K562 (cell line): ENCODE data around the gene IGFALS. TPM values are rescaled to one million over a fixed set of nuclear protein-coding genes. Genes with fewer than 3 reads are reported as not detected.

Source experiments
- ARNT ChIP-seq, 2 experiments: fragments of 450-650 bp; IDR thresholded peaks; 2 replicates each; pipeline ENCODE4 v1.6.1; 2016; ENCODE audit warnings: mild to moderate bottlenecking in 1 of 2
- ATF1 ChIP-seq, 2 experiments: fragments of 450-650 bp in 1 of 2; IDR thresholded peaks; 2 replicates each; pipeline ENCODE4 v1.6.1; 2016; ENCODE audit warnings: missing compliant biosample characterization in 1 of 2, missing genetic modification characterization in 1 of 2
- BACH1 ChIP-seq: fragments of 200-800 bp; sonication (Bioruptor generic); IDR thresholded peaks from 2 replicates; pipeline ENCODE4 v1.6.1; 2016; ENCODE audit warnings: missing genetic modification characterization, missing compliant biosample characterization
- ELF2 ChIP-seq: fragments of 250-450 bp; sonication (Bioruptor Pico); IDR thresholded peaks from 2 replicates; pipeline ENCODE4 v1.5.0; 2021; ENCODE audit warnings: mild to moderate bottlenecking
- ETV1 ChIP-seq: fragments of 450-650 bp; conservative IDR thresholded peaks from 2 replicates; pipeline ENCODE4 v1.6.1; 2016; ENCODE audit warnings: missing genetic modification characterization, control low read depth, low read depth, missing compliant biosample characterization
- GTF2E2 ChIP-seq: fragments of 200-800 bp; sonication (Bioruptor generic); IDR thresholded peaks from 2 replicates; pipeline ENCODE4 v1.6.1; 2016; ENCODE audit warnings: missing genetic modification characterization, missing compliant biosample characterization
- KDM4B ChIP-seq, 2 experiments: fragments of 450-650 bp in 1 of 2; sonication (generic) in 1 of 2; IDR thresholded peaks; 2 replicates each; pipeline ENCODE4 v1.6.1; 2016 to 2017; ENCODE audit warnings: borderline replicate concordance in 2 of 2, antibody characterized with exemption in 1 of 2, low read depth in 1 of 2, mild to moderate bottlenecking in 1 of 2
- PHTF2 ChIP-seq: fragments of 250-450 bp; sonication (Bioruptor Pico); IDR thresholded peaks from 2 replicates; pipeline ENCODE4 v1.5.0; 2021; ENCODE audit warnings: mild to moderate bottlenecking
- POLR2B ChIP-seq: fragments of 450-650 bp; IDR thresholded peaks from 2 replicates; pipeline ENCODE4 v1.6.1; 2018; ENCODE audit warnings: low read depth; ENCODE audit not compliant: partially characterized antibody
- SMC3 ChIP-seq: conservative IDR thresholded peaks from 2 replicates; pipeline ENCODE4 v1.6.1; 2011; ENCODE audit warnings: low read depth, low read length, improper control_type of control experiment; ENCODE audit not compliant: insufficient read depth
- STAG1 ChIP-seq: sonication (generic); formaldehyde crosslinking; IDR thresholded peaks from 2 replicates; pipeline ENCODE4 v1.5.0; 2020; ENCODE audit warnings: missing genetic modification reagents, borderline replicate concordance
- ZKSCAN8 ChIP-seq: fragments of 200-800 bp; sonication (Bioruptor generic); IDR thresholded peaks from 2 replicates; pipeline ENCODE4 v1.6.1; 2016; ENCODE audit warnings: missing genetic modification characterization, missing compliant biosample characterization
- ZNF232 ChIP-seq: sonication (generic); formaldehyde crosslinking; IDR thresholded peaks from 2 replicates; pipeline ENCODE4 v1.8.0; 2022; ENCODE audit warnings: mild to moderate bottlenecking, missing genetic modification reagents
- ZNF589 ChIP-seq: fragments of 200-800 bp; sonication (Bioruptor generic); IDR thresholded peaks from 2 replicates; pipeline ENCODE4 v1.6.1; 2016; ENCODE audit warnings: low read depth, missing genetic modification characterization, missing compliant biosample characterization
- polyA plus RNA-seq, 8 experiments: library from polyadenylated mRNA; depleted of rRNA in 4 of 8; stranded (reverse) in 5 of 8; unstranded in 3 of 8; fragments of >200 nt; fragmentation: Nextera tagmentation in 2 of 8; fragmentation: Illumina TruSeq in 1 of 8; extraction: Ambion mirVana in 2 of 8; extraction: Trizol in 1 of 8; gene quantifications; 2 replicates each; pipeline versions ENCODE4 v1.2.1 to v1.2.3, GENCODE V29; 2011 to 2014; ENCODE audit warnings: inconsistent platforms in 1 of 8, missing spikeins in 1 of 8
- total RNA-seq, 7 experiments: library from RNA; depleted of rRNA in 6 of 7; stranded (reverse); fragments of >200 nt in 6 of 7; fragmentation: Illumina TruSeq in 2 of 7; extraction: Trizol in 2 of 7; gene quantifications; 2 replicates each; pipeline versions ENCODE4 v1.2.1 to v1.2.3, GENCODE V29; 2011 to 2021; ENCODE audit warnings: low replicate concordance in 1 of 7
- TF ChIP-seq, protein P1 (sequence below): sonication (generic); formaldehyde crosslinking; IDR thresholded peaks from 2 replicates; pipeline ENCODE4 v1.8.0; 2022; ENCODE audit warnings: mild to moderate bottlenecking, missing genetic modification reagents
- TF ChIP-seq, protein P2 (sequence below), 3 experiments: IDR thresholded peaks in 2 of 3; conservative IDR thresholded peaks in 1 of 3; 2 replicates each; pipeline ENCODE4 v1.5.1; 2011 to 2012; ENCODE audit warnings: low read length in 3 of 3, mild to moderate bottlenecking in 3 of 3, control low read depth in 2 of 3, improper control_type of control experiment in 1 of 3, inconsistent platforms in 1 of 3, low read depth in 1 of 3, mixed read lengths in 1 of 3, moderate library complexity in 1 of 3; ENCODE audit not compliant: insufficient read depth in 2 of 3
- TF ChIP-seq, protein P3 (sequence below): sonication (generic); formaldehyde crosslinking; IDR thresholded peaks from 2 replicates; pipeline ENCODE4 v1.8.0; 2023; ENCODE audit warnings: mild to moderate bottlenecking, missing genetic modification reagents

Gene IGFALS
- total and polyA plus RNA-seq, 9 of the 15 experiments (the other 6 are each of a cell fraction or from before 2014, with no cell fraction given) = not detected

DNA sequence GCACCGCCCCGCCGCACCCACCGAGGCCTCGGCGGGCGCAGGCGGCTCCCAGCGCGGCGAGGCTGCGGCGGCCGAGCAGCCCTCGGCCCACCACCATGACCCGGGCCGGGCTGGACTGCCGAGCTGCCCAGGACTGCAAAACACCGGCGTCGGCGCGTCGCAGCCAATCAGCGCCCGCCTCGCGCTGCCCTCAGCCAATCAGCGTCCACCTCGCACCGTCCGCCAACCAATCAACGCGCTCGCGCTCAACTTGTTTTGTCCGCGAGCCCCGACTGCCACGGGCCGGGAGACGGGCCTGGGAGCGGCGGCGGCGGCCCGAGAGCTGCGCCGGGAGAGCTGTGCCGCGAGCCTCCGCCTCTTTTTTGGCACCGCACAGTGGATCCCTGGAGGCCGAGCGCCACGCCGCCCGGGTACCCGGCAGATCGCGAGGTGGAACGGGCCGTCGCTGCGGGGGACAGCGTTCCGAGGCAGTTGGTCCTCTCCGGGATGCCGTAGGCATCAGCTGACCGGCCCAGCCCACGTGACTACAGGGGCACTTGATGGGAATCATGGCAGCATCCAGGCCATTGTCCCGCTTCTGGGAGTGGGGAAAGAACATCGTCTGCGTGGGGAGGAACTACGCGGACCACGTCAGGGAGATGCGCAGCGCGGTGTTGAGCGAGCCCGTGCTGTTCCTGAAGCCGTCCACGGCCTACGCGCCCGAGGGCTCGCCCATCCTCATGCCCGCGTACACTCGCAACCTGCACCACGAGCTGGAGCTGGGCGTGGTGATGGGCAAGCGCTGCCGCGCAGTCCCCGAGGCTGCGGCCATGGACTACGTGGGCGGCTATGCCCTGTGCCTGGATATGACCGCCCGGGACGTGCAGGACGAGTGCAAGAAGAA, 33.4 kb upstream of the IGFALS start, which contains the start of the genes FAHD1 and HAGH (continued):
- TF ChIP-seq ATF1 (CRISPR knock-in tag; IDR thresholded peaks at IDR 0.05) (no peak; the same call in 1 of the 2 replicates), ATF1 (tag; IDR thresholded peaks at IDR 0.05) (peak; percentile 94), KDM4B (IDR thresholded peaks at IDR 0.05; ENCODE audit: borderline replicate concordance in 2 of 2, low read depth in 1 of 2) (peak in 1 of 2 experiments; percentile 87; a peak in 1 of 4 replicates), ETV1 (tag) (peak; percentile 29; the same call in 1 of the 2 replicates), ARNT (IDR thresholded peaks at IDR 0.05) (no peak), ZNF232 (CRISPR knock-in tag) (peak; percentile 84; the same call in 1 of the 2 replicates), ZKSCAN8 (no peak), STAG1 (CRISPR knock-in tag) (no peak), SMC3 (no peak), GTF2E2 (tag) (no peak), BACH1 (tag) (no peak), ZNF589 (peak; percentile 70), POLR2B (no peak), ELF2 (no peak), PHTF2 (CRISPR knock-in tag) (no peak)
- TF ChIP-seq, protein P1, sequence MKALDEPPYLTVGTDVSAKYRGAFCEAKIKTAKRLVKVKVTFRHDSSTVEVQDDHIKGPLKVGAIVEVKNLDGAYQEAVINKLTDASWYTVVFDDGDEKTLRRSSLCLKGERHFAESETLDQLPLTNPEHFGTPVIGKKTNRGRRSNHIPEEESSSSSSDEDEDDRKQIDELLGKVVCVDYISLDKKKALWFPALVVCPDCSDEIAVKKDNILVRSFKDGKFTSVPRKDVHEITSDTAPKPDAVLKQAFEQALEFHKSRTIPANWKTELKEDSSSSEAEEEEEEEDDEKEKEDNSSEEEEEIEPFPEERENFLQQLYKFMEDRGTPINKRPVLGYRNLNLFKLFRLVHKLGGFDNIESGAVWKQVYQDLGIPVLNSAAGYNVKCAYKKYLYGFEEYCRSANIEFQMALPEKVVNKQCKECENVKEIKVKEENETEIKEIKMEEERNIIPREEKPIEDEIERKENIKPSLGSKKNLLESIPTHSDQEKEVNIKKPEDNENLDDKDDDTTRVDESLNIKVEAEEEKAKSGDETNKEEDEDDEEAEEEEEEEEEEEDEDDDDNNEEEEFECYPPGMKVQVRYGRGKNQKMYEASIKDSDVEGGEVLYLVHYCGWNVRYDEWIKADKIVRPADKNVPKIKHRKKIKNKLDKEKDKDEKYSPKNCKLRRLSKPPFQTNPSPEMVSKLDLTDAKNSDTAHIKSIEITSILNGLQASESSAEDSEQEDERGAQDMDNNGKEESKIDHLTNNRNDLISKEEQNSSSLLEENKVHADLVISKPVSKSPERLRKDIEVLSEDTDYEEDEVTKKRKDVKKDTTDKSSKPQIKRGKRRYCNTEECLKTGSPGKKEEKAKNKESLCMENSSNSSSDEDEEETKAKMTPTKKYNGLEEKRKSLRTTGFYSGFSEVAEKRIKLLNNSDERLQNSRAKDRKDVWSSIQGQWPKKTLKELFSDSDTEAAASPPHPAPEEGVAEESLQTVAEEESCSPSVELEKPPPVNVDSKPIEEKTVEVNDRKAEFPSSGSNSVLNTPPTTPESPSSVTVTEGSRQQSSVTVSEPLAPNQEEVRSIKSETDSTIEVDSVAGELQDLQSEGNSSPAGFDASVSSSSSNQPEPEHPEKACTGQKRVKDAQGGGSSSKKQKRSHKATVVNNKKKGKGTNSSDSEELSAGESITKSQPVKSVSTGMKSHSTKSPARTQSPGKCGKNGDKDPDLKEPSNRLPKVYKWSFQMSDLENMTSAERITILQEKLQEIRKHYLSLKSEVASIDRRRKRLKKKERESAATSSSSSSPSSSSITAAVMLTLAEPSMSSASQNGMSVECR = peak; percentile 99
- TF ChIP-seq, protein P2, sequence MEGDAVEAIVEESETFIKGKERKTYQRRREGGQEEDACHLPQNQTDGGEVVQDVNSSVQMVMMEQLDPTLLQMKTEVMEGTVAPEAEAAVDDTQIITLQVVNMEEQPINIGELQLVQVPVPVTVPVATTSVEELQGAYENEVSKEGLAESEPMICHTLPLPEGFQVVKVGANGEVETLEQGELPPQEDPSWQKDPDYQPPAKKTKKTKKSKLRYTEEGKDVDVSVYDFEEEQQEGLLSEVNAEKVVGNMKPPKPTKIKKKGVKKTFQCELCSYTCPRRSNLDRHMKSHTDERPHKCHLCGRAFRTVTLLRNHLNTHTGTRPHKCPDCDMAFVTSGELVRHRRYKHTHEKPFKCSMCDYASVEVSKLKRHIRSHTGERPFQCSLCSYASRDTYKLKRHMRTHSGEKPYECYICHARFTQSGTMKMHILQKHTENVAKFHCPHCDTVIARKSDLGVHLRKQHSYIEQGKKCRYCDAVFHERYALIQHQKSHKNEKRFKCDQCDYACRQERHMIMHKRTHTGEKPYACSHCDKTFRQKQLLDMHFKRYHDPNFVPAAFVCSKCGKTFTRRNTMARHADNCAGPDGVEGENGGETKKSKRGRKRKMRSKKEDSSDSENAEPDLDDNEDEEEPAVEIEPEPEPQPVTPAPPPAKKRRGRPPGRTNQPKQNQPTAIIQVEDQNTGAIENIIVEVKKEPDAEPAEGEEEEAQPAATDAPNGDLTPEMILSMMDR (IDR thresholded peaks at IDR 0.05 in 2 of 3, conservative IDR thresholded peaks at IDR 0.05 in 1 of 3; ENCODE audit: insufficient read depth in 2 of 3, low read depth in 1 of 3, low read length in 3 of 3) = no peak
- TF ChIP-seq, protein P3, sequence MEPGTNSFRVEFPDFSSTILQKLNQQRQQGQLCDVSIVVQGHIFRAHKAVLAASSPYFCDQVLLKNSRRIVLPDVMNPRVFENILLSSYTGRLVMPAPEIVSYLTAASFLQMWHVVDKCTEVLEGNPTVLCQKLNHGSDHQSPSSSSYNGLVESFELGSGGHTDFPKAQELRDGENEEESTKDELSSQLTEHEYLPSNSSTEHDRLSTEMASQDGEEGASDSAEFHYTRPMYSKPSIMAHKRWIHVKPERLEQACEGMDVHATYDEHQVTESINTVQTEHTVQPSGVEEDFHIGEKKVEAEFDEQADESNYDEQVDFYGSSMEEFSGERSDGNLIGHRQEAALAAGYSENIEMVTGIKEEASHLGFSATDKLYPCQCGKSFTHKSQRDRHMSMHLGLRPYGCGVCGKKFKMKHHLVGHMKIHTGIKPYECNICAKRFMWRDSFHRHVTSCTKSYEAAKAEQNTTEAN (CRISPR knock-in tag) = no peak
